ENCODE results near the gene HDAC9. TPM values are rescaled to one million over a fixed set of nuclear protein-coding genes. Genes with fewer than 3 reads are reported as not detected.

The HDAC9 gene
- total RNA-seq, 1 donor from 2014 or later, result 27.6 TPM

DNA sequence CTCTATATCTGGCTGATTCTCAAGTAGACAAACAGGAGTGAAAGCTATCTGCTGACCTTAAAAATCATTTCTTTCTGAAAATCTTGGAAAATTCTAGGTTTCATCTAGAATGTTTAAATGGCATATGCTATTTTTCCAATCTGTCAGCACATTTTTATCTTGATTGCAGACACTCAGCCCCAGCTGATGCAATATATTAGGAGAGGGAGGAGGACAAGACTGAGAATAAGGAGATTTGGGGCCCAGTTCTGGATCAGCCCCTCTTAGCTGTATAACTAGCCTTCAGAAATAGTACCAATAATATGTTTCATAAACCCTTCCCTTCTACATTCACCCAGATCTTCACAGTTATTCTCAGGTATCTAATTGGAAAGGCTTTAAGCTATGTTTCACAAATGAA lies 131.2 kb downstream of the HDAC9 start:
- Mint-ChIP-seq H3K4me3 (ENCODE audit: unreplicated experiment) (no peak overlapping the region), H3K4me1 (ENCODE audit: low read depth, unreplicated experiment) (peaks cover 7% of the 10 kb centered on the region), H3K9me3 (ENCODE audit: unreplicated experiment) (no peaks in the 10 kb centered on the region), H3K27ac (ENCODE audit: unreplicated experiment) (peak overlapping the region; percentile 22), H3K27me3 (ENCODE audit: low read depth, unreplicated experiment) (no peaks in the 10 kb centered on the region), H3K36me3 (ENCODE audit: low read depth, unreplicated experiment) (peaks cover 7% of the 10 kb centered on the region)
- Histone ChIP-seq H3K4me3 (ENCODE audit: insufficient read depth, low read depth, low read length) (no peak overlapping the region), H3K4me1 (ENCODE audit: insufficient read depth, low read length) (no peaks in the 10 kb centered on the region), H3K9me3 (ENCODE audit: insufficient read depth, low read depth, low read length) (no peaks in the 10 kb centered on the region), H3K36me3 (ENCODE audit: insufficient read depth, low read length) (peaks cover 2% of the 10 kb centered on the region), H4K20me1 (ENCODE audit: insufficient read depth, low read length) (no peaks in the 10 kb centered on the region), H3K9ac (ENCODE audit: low read length) (no peak overlapping the region), H3K27me3 (ENCODE audit: insufficient read depth, low read length) (no peaks in the 10 kb centered on the region), H3K4me2 (ENCODE audit: low read length) (no peak overlapping the region), H3K27ac (ENCODE audit: low read depth, low read length) (no peak overlapping the region), H2AFZ (ENCODE audit: low read depth, low read length) (no peak overlapping the region), H3K79me2 (ENCODE audit: insufficient read depth, low read length) (no peaks in the 10 kb centered on the region)
- FAIRE-seq (no peak), DNase-seq (ENCODE audit: low read depth) (no peak)
- TF ChIP-seq EZH2 (IDR thresholded peaks at IDR 0.05; ENCODE audit: insufficient read depth, low read length), result no peak
- TF ChIP-seq, protein P1, sequence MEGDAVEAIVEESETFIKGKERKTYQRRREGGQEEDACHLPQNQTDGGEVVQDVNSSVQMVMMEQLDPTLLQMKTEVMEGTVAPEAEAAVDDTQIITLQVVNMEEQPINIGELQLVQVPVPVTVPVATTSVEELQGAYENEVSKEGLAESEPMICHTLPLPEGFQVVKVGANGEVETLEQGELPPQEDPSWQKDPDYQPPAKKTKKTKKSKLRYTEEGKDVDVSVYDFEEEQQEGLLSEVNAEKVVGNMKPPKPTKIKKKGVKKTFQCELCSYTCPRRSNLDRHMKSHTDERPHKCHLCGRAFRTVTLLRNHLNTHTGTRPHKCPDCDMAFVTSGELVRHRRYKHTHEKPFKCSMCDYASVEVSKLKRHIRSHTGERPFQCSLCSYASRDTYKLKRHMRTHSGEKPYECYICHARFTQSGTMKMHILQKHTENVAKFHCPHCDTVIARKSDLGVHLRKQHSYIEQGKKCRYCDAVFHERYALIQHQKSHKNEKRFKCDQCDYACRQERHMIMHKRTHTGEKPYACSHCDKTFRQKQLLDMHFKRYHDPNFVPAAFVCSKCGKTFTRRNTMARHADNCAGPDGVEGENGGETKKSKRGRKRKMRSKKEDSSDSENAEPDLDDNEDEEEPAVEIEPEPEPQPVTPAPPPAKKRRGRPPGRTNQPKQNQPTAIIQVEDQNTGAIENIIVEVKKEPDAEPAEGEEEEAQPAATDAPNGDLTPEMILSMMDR (IDR thresholded peaks at IDR 0.05; ENCODE audit: insufficient read depth, low read depth, low read length), result no peak

DNA sequence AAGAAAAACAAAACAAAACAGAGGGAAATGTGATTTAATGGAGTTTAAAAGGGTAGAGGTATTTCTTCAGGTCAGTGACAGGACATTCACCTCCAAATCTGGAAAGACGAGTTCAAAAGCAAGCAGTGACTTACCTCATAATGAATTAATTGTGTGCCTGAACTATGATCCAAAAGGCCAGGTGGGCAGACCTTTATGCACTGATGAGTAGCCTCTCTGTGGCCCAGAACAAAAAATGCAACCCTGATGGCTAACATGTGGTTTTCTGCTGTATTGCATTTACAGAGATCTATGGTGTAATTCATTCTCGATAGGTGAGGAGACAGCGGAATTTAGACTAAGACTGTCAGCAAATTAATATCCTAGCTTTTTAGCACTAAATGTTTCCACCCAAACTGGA lies 142.0 kb downstream of the HDAC9 start:
- Histone ChIP-seq H2AFZ (ENCODE audit: low read depth, low read length) (no peak overlapping the region), H3K79me2 (ENCODE audit: insufficient read depth, low read length) (no peaks in the 10 kb centered on the region), H3K4me2 (ENCODE audit: low read length) (no peak overlapping the region), H4K20me1 (ENCODE audit: insufficient read depth, low read length) (no peaks in the 10 kb centered on the region), H3K36me3 (ENCODE audit: insufficient read depth, low read length) (peaks cover 5% of the 10 kb centered on the region), H3K27me3 (ENCODE audit: insufficient read depth, low read length) (no peaks in the 10 kb centered on the region), H3K4me1 (ENCODE audit: insufficient read depth, low read length) (no peaks in the 10 kb centered on the region), H3K4me3 (ENCODE audit: insufficient read depth, low read depth, low read length) (no peak overlapping the region), H3K9me3 (ENCODE audit: insufficient read depth, low read depth, low read length) (no peaks in the 10 kb centered on the region), H3K9ac (ENCODE audit: low read length) (no peak overlapping the region), H3K27ac (ENCODE audit: low read depth, low read length) (no peak overlapping the region)
- DNase-seq (ENCODE audit: low read depth) (no peak), FAIRE-seq (no peak)
- Mint-ChIP-seq H3K27ac (ENCODE audit: unreplicated experiment) (no peak overlapping the region), H3K36me3 (ENCODE audit: low read depth, unreplicated experiment) (peaks cover 7% of the 10 kb centered on the region), H3K27me3 (ENCODE audit: low read depth, unreplicated experiment) (no peaks in the 10 kb centered on the region), H3K9me3 (ENCODE audit: unreplicated experiment) (no peaks in the 10 kb centered on the region), H3K4me3 (ENCODE audit: unreplicated experiment) (no peak overlapping the region), H3K4me1 (ENCODE audit: low read depth, unreplicated experiment) (peaks cover 4% of the 10 kb centered on the region)
- no peak for TF ChIP-seq EZH2 (IDR thresholded peaks at IDR 0.05; ENCODE audit: insufficient read depth, low read length)
- TF ChIP-seq, protein P1 (IDR thresholded peaks at IDR 0.05; ENCODE audit: insufficient read depth, low read depth, low read length), result no peak

DNA sequence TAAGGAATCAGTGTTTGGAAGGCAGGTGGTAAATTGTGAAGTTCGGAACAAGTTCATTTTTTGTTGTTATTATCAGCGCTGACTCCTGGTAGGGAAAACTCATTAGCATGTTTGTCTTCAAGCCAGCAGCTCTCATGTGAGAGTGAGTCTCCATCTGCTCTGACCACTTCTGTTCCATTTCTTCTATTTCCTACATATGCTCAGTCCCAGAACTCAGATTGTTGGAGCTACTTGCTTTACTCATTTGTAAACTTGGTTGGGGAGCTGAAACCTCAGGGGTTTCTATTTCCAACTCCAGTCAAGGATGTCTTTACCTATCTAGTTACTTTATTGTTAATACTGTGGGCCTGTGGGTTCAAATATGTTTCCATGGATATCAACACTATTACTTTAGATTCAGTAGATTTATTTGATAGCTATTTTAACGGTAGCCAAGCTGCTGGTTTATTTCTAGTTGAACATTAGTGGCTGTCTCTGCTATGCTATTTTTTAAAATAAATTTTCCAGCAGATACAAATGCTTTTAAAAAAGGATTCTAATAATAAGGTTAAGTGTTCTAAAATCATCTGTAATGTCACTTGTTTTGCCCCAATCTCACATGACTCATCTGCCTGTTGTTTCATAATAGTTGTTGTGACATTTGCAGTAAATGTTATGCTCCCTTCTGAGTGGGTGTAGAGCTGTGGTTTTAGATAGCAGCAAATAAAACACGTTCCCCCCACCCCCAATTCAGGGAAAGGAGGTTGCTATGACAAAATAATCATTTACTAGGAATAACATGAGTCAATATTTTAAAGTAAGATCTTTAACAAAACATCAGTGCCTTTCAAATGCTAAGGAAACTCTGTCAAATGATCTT lies 143.3 kb downstream of the HDAC9 start:
- Mint-ChIP-seq H3K27ac (ENCODE audit: unreplicated experiment) (no peak overlapping the region), H3K27me3 (ENCODE audit: low read depth, unreplicated experiment) (no peaks in the 10 kb centered on the region), H3K36me3 (ENCODE audit: low read depth, unreplicated experiment) (peaks cover 7% of the 10 kb centered on the region), H3K4me3 (ENCODE audit: unreplicated experiment) (no peak overlapping the region), H3K4me1 (ENCODE audit: low read depth, unreplicated experiment) (peaks cover 4% of the 10 kb centered on the region), H3K9me3 (ENCODE audit: unreplicated experiment) (no peaks in the 10 kb centered on the region)
- H3K27me3 ChIP-seq (ENCODE audit: insufficient read depth, low read length), result no peaks in the 10 kb centered on the region
- no peak for TF ChIP-seq EZH2 (IDR thresholded peaks at IDR 0.05; ENCODE audit: insufficient read depth, low read length)
- TF ChIP-seq, protein P1 (IDR thresholded peaks at IDR 0.05; ENCODE audit: insufficient read depth, low read depth, low read length), result no peak
- no peak overlapping the region for H3K4me2 ChIP-seq (ENCODE audit: low read length)
- DNase-seq (ENCODE audit: low read depth), result peak; percentile 37
- peaks cover 5% of the 10 kb centered on the region for H3K36me3 ChIP-seq (ENCODE audit: insufficient read depth, low read length)
- H3K4me3 ChIP-seq (ENCODE audit: insufficient read depth, low read depth, low read length), result no peak overlapping the region
- H3K9ac ChIP-seq (ENCODE audit: low read length), result no peak overlapping the region
- no peak for FAIRE-seq
- H3K4me1 ChIP-seq (ENCODE audit: insufficient read depth, low read length), result no peaks in the 10 kb centered on the region
- no peaks in the 10 kb centered on the region for H3K79me2 ChIP-seq (ENCODE audit: insufficient read depth, low read length)
- no peaks in the 10 kb centered on the region for H3K9me3 ChIP-seq (ENCODE audit: insufficient read depth, low read depth, low read length)
- no peaks in the 10 kb centered on the region for H4K20me1 ChIP-seq (ENCODE audit: insufficient read depth, low read length)
- no peak overlapping the region for H2AFZ ChIP-seq (ENCODE audit: low read depth, low read length)
- H3K27ac ChIP-seq (ENCODE audit: low read depth, low read length), result no peak overlapping the region

Data from astrocyte (in vitro differentiated cells and primary cell).